ENCODE measurements around the gene CPED1. TPM values are rescaled to one million over a fixed set of nuclear protein-coding genes. Genes with fewer than 3 reads are reported as not detected.

Gene CPED1
- 39.3 TPM for polyA plus RNA-seq (2013, experiment 1 of 2)
- polyA plus RNA-seq (2013, experiment 2 of 2): 41.4 TPM

GRCh38 chr7:120988591-120989256 is at the start of gene CPED1:
TSS of gene CPED1 (plus strand) at chr7:120988711. CDS start at chr7:120989622, 911 bp downstream.
- H3K4me1 ChIP-seq (ENCODE audit: control insufficient read depth, insufficient read depth, low read depth, low read length): peaks cover 5% of the 10 kb centered on the region
- peak within 1 kb of the TSS; percentile 33 for H2AK5ac ChIP-seq (ENCODE audit: low read length, severe bottlenecking)
- H3K27ac ChIP-seq (ENCODE audit: low read length, poor library complexity, severe bottlenecking): peak within 1 kb of the TSS; percentile 31
- H3K4ac ChIP-seq (ENCODE audit: low read depth in 1 of 2, low read length in 2 of 2): peak within 1 kb of the TSS; percentile 9 to 100
- peak within 1 kb of the TSS; percentile 67 to 97 for H3K18ac ChIP-seq (ENCODE audit: low read depth in 1 of 2, low read length in 2 of 2)
- peak within 1 kb of the TSS; percentile 45 for H2BK120ac ChIP-seq (ENCODE audit: low read depth, low read length)
- H3K79me1 ChIP-seq (replicated peaks; ENCODE audit: low read length, poor library complexity, severe bottlenecking): no peaks in the 10 kb centered on the region
- H2BK15ac ChIP-seq (ENCODE audit: low read depth, poor library complexity, severe bottlenecking): peak within 1 kb of the TSS; percentile 44
- H3K36me3 ChIP-seq (ENCODE audit: control insufficient read depth in 1 of 2, insufficient read depth in 2 of 2, low read depth in 1 of 2, low read length in 2 of 2): no peaks in the 10 kb centered on the region
- H4K8ac ChIP-seq (ENCODE audit: low read length): peak within 1 kb of the TSS; percentile 89
- DNase-seq: peak; percentile 98
- H2BK12ac ChIP-seq (ENCODE audit: low read length in 2 of 2): peak within 1 kb of the TSS; percentile 93 to 97
- peak within 1 kb of the TSS; percentile 94 for H3K9ac ChIP-seq (ENCODE audit: low read length)
- H3K4me2 ChIP-seq (ENCODE audit: low read length, poor library complexity, severe bottlenecking): peak within 1 kb of the TSS; percentile 65
- no peak within 1 kb of the TSS for H2AFZ ChIP-seq (ENCODE audit: low read depth, low read length)
- 15% methylated on average over 25 of the region's 27 CpGs for WGBS
- H2BK5ac ChIP-seq (ENCODE audit: low read depth, low read length, poor library complexity, severe bottlenecking): no peak within 1 kb of the TSS
- H3K23ac ChIP-seq (ENCODE audit: low read length in 2 of 2): peak within 1 kb of the TSS in 1 of 2 experiments; percentile 56
- H4K91ac ChIP-seq (ENCODE audit: low read length): peak within 1 kb of the TSS; percentile 94
- no peaks in the 10 kb centered on the region for H3K9me3 ChIP-seq (ENCODE audit: control insufficient read depth, low read length)
- H3K4me3 ChIP-seq (ENCODE audit: insufficient read depth in 1 of 2, low read depth in 1 of 2, low read length in 2 of 2): peak within 1 kb of the TSS; percentile 46 to 85
- H3K27me3 ChIP-seq (ENCODE audit: control insufficient read depth in 1 of 2, insufficient read depth in 1 of 2, low read length in 2 of 2): no peaks in the 10 kb centered on the region
- peak within 1 kb of the TSS in 1 of 2 experiments; percentile 100 for H3K14ac ChIP-seq (ENCODE audit: low read length in 2 of 2)

DNA sequence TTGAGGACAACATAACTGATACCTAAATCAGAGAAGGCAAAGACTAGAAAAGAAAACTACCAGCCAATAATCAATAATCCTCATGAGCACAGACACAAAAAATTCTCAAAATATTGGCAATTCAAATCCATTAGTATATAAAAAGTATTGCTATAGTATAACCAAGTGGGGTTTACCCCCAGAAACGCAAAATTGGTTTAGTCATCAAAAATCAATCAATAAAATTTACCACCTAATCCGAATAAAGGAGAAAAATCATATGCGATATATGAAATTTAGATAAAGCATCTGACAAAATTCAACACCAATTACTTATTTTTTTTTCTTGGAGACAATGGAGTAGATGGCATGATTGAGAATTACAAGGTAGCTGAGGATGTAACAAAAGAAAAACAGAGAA is 49.2 kb upstream of the CPED1 start:
- Histone ChIP-seq H3K27me3 (ENCODE audit: control insufficient read depth in 1 of 2, insufficient read depth in 1 of 2, low read length in 2 of 2) (no peaks in the 10 kb centered on the region), H3K9ac (ENCODE audit: low read length) (no peak overlapping the region), H2BK15ac (ENCODE audit: low read depth, poor library complexity, severe bottlenecking) (no peak overlapping the region), H3K9me3 (ENCODE audit: control insufficient read depth, low read length) (no peaks in the 10 kb centered on the region), H4K8ac (ENCODE audit: low read length) (no peak overlapping the region), H3K36me3 (ENCODE audit: control insufficient read depth in 1 of 2, insufficient read depth in 2 of 2, low read depth in 1 of 2, low read length in 2 of 2) (no peaks in the 10 kb centered on the region), H2BK12ac (ENCODE audit: low read length in 2 of 2) (no peak overlapping the region), H3K18ac (ENCODE audit: low read depth in 1 of 2, low read length in 2 of 2) (no peak overlapping the region), H3K4me1 (ENCODE audit: control insufficient read depth, insufficient read depth, low read depth, low read length) (no peaks in the 10 kb centered on the region), H2BK5ac (ENCODE audit: low read depth, low read length, poor library complexity, severe bottlenecking) (no peak overlapping the region), H2BK120ac (ENCODE audit: low read depth, low read length) (no peak overlapping the region), H3K23ac (ENCODE audit: low read length in 2 of 2) (no peak overlapping the region), H3K27ac (ENCODE audit: low read length, poor library complexity, severe bottlenecking) (no peak overlapping the region), H2AFZ (ENCODE audit: low read depth, low read length) (no peak overlapping the region), H3K4ac (ENCODE audit: low read depth in 1 of 2, low read length in 2 of 2) (no peak overlapping the region), H2AK5ac (ENCODE audit: low read length, severe bottlenecking) (no peak overlapping the region), H3K14ac (ENCODE audit: low read length in 2 of 2) (no peak overlapping the region), H3K79me1 (replicated peaks; ENCODE audit: low read length, poor library complexity, severe bottlenecking) (no peaks in the 10 kb centered on the region), H4K91ac (ENCODE audit: low read length) (no peak overlapping the region), H3K4me2 (ENCODE audit: low read length, poor library complexity, severe bottlenecking) (no peak overlapping the region), H3K4me3 (ENCODE audit: insufficient read depth in 1 of 2, low read depth in 1 of 2, low read length in 2 of 2) (no peak overlapping the region)
- no CpG with 5 or more reads among the region's 3 CpGs for WGBS
- DNase-seq: no peak

GRCh38 chr7:120941064-120941463 is 47.4 kb upstream of the CPED1 start:
- no peak for DNase-seq
- H3K4me3 ChIP-seq (ENCODE audit: insufficient read depth in 1 of 2, low read depth in 1 of 2, low read length in 2 of 2): no peak overlapping the region
- H3K79me1 ChIP-seq (replicated peaks; ENCODE audit: low read length, poor library complexity, severe bottlenecking): no peaks in the 10 kb centered on the region
- no peaks in the 10 kb centered on the region for H3K9me3 ChIP-seq (ENCODE audit: control insufficient read depth, low read length)
- H2BK12ac ChIP-seq (ENCODE audit: low read length in 2 of 2): no peak overlapping the region
- no peak overlapping the region for H3K4me2 ChIP-seq (ENCODE audit: low read length, poor library complexity, severe bottlenecking)
- H3K27me3 ChIP-seq (ENCODE audit: control insufficient read depth in 1 of 2, insufficient read depth in 1 of 2, low read length in 2 of 2): no peaks in the 10 kb centered on the region
- no peak overlapping the region for H4K91ac ChIP-seq (ENCODE audit: low read length)
- H3K36me3 ChIP-seq (ENCODE audit: control insufficient read depth in 1 of 2, insufficient read depth in 2 of 2, low read depth in 1 of 2, low read length in 2 of 2): no peaks in the 10 kb centered on the region
- no peak overlapping the region for H2AFZ ChIP-seq (ENCODE audit: low read depth, low read length)
- H3K23ac ChIP-seq (ENCODE audit: low read length in 2 of 2): no peak overlapping the region
- no peak overlapping the region for H3K9ac ChIP-seq (ENCODE audit: low read length)
- H2BK15ac ChIP-seq (ENCODE audit: low read depth, poor library complexity, severe bottlenecking): no peak overlapping the region
- no peak overlapping the region for H3K27ac ChIP-seq (ENCODE audit: low read length, poor library complexity, severe bottlenecking)
- H2BK5ac ChIP-seq (ENCODE audit: low read depth, low read length, poor library complexity, severe bottlenecking): no peak overlapping the region
- no peak overlapping the region for H4K8ac ChIP-seq (ENCODE audit: low read length)
- WGBS: no CpG with 5 or more reads among the region's 1 CpG
- no peak overlapping the region for H3K18ac ChIP-seq (ENCODE audit: low read depth in 1 of 2, low read length in 2 of 2)
- no peak overlapping the region for H2AK5ac ChIP-seq (ENCODE audit: low read length, severe bottlenecking)
- no peak overlapping the region for H2BK120ac ChIP-seq (ENCODE audit: low read depth, low read length)
- no peaks in the 10 kb centered on the region for H3K4me1 ChIP-seq (ENCODE audit: control insufficient read depth, insufficient read depth, low read depth, low read length)
- no peak overlapping the region for H3K4ac ChIP-seq (ENCODE audit: low read depth in 1 of 2, low read length in 2 of 2)
- H3K14ac ChIP-seq (ENCODE audit: low read length in 2 of 2): no peak overlapping the region

- Histone ChIP-seq H3K4me1 (ENCODE audit: control insufficient read depth, insufficient read depth, low read depth, low read length) (no peaks in the 10 kb centered on the region), H2AK5ac (ENCODE audit: low read length, severe bottlenecking) (no peak overlapping the region), H2BK15ac (ENCODE audit: low read depth, poor library complexity, severe bottlenecking) (no peak overlapping the region), H3K27ac (ENCODE audit: low read length, poor library complexity, severe bottlenecking) (no peak overlapping the region), H4K8ac (ENCODE audit: low read length) (no peak overlapping the region), H3K4me3 (ENCODE audit: insufficient read depth in 1 of 2, low read depth in 1 of 2, low read length in 2 of 2) (no peak overlapping the region), H4K91ac (ENCODE audit: low read length) (no peak overlapping the region), H2BK12ac (ENCODE audit: low read length in 2 of 2) (no peak overlapping the region), H3K79me1 (replicated peaks; ENCODE audit: low read length, poor library complexity, severe bottlenecking) (no peaks in the 10 kb centered on the region), H2BK120ac (ENCODE audit: low read depth, low read length) (no peak overlapping the region), H3K4me2 (ENCODE audit: low read length, poor library complexity, severe bottlenecking) (no peak overlapping the region), H2BK5ac (ENCODE audit: low read depth, low read length, poor library complexity, severe bottlenecking) (no peak overlapping the region), H3K9me3 (ENCODE audit: control insufficient read depth, low read length) (no peaks in the 10 kb centered on the region), H3K14ac (ENCODE audit: low read length in 2 of 2) (no peak overlapping the region), H3K36me3 (ENCODE audit: control insufficient read depth in 1 of 2, insufficient read depth in 2 of 2, low read depth in 1 of 2, low read length in 2 of 2) (no peaks in the 10 kb centered on the region), H3K18ac (ENCODE audit: low read depth in 1 of 2, low read length in 2 of 2) (peak overlapping the region in 1 of 2 experiments; percentile 17), H3K23ac (ENCODE audit: low read length in 2 of 2) (no peak overlapping the region), H2AFZ (ENCODE audit: low read depth, low read length) (peak overlapping the region; percentile 24), H3K27me3 (ENCODE audit: control insufficient read depth in 1 of 2, insufficient read depth in 1 of 2, low read length in 2 of 2) (no peaks in the 10 kb centered on the region), H3K9ac (ENCODE audit: low read length) (no peak overlapping the region), H3K4ac (ENCODE audit: low read depth in 1 of 2, low read length in 2 of 2) (no peak overlapping the region)
- DNase-seq: no peak
- WGBS: 24% methylated on average over 3 of the region's 3 CpGs
Measured at GRCh38 chr7:120941856-120942255, 46.7 kb upstream of the CPED1 start.

All from mesenchymal stem cell (in vitro differentiated cells and primary cell).